ENCODE measurements around the gene DCDC2C. TPM values are rescaled to one million over a fixed set of nuclear protein-coding genes. Genes with fewer than 3 reads are reported as not detected.

Gene DCDC2C
- total RNA-seq, 2 donors from 2014 or later, result not detected

DNA sequence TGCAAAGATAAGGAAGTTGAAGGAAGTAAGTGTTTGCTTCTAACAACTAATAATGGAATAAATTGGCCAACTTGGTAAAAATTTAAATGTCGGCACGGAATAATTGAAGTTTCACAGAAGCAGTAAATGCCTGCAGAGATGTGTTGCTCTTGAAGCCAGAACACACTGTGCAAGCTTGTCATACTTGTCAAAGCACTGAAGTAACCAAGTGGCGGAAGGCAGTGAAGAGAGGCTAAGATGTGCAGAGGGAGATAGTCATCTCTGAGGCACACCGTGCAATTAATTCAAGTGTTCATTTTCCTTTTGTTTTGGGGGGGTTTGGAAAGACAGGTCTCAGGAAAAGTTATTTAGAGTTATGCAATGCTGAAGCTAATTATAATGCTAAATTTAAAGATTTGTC, 5.2 kb downstream of the DCDC2C start:
- Mint-ChIP-seq H3K36me3 (peaks cover 6% of the 10 kb centered on the region), H3K27ac (no peak overlapping the region), H3K27me3 (peaks cover 14 to 33% of the 10 kb centered on the region in 2 donors), H3K4me1 (ENCODE audit: low read depth in 2 of 2) (peaks cover 0 to 3% of the 10 kb centered on the region in 2 donors), H3K9me3 (peaks cover 3% of the 10 kb centered on the region), H3K4me3 (no peak overlapping the region)
- DNase-seq (ENCODE audit: low spot score), result no peak
- no peak for ATAC-seq

DNA sequence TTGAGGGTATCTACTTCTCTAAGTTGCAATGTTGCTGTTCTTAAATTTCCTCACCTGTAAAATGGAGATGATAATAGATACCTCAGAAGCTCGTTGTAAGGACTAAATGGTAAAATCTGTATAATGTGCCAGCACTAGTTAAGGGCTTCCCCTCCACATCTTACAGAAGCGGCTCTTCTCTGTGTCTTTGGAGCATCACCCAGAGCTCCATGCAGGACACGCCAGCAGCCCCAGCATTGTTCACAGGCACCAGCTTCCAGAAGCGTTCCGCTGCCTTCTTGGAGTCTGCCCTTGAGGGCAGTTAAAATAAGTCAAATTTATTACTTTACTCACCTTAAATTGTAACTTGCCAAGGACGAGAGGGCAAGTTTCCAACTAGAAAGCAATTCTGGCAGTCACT, 5.8 kb downstream of the DCDC2C start:
- peaks cover 6% of the 10 kb centered on the region for H3K36me3 Mint-ChIP-seq
- DNase-seq (ENCODE audit: low spot score), result no peak
- peaks cover 14 to 33% of the 10 kb centered on the region in 2 donors for H3K27me3 Mint-ChIP-seq
- peaks cover 3% of the 10 kb centered on the region for H3K9me3 Mint-ChIP-seq
- peaks cover 0 to 3% of the 10 kb centered on the region in 2 donors for H3K4me1 Mint-ChIP-seq (ENCODE audit: low read depth in 2 of 2)
- no peak for ATAC-seq
- H3K27ac Mint-ChIP-seq, result no peak overlapping the region
- H3K4me3 Mint-ChIP-seq, result no peak overlapping the region

DNA sequence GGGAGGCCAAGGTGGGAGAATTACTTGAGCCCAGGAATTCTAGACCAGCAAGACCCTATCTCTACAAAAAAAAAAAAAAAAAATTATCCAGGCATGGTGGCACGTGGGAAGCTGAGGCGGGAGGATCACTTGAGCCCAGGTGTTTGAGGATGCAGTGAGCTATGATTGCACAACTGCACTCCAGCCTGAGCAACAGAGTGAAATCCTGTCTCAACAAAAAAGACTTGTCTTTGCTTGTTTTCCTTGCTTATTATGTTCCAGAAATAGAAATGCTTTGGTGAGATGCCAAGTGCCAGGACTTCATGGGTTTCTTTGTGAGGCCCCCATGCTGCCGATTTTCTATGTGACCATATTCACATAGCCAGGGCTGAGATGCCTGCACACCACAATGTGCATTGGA, 9.0 kb downstream of the DCDC2C start:
- H3K9me3 Mint-ChIP-seq, result no peaks in the 10 kb centered on the region
- no peak overlapping the region for H3K27ac Mint-ChIP-seq
- DNase-seq (ENCODE audit: low spot score) (no peak), ATAC-seq (no peak)
- no peak overlapping the region for H3K4me3 Mint-ChIP-seq
- H3K36me3 Mint-ChIP-seq, result no peaks in the 10 kb centered on the region
- H3K27me3 Mint-ChIP-seq, result peaks cover 2 to 19% of the 10 kb centered on the region in 2 donors
- H3K4me1 Mint-ChIP-seq (ENCODE audit: low read depth in 2 of 2), result no peaks in the 10 kb centered on the region

DNA sequence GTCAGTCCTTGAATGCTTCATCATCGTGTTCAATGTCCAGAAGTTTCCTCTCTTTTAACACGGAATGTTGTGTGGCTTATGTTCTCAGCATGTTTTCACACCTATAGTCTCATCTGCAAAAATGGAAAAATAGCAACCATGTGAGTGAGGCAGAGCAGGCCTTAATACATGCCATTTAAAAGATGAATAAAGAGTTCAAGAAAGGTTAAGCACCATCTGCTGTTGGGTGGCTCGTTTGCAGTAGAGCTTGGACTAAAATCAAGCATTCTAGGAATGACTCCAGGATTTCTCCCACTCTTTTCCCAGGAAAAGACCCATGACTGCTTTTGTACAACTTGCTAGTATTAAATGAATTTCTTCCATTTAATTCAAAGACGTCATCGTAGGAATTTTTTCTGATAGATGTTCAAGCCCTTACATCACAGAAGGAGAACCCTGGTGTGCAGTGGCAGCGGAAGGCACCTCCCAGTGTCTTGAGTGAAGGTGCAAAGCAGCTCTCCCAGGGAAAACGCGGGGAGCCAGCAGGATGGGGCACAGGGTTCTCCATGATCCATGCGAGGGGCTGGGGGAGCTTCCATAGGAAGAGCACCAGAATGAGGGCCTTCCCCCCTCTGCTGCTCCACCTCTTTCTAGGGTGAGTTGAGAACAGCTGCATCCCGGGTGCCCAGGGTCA, 9.6 kb downstream of the DCDC2C start:
- DNase-seq (ENCODE audit: low spot score), result no peak
- no peak overlapping the region for H3K27ac Mint-ChIP-seq
- H3K36me3 Mint-ChIP-seq, result no peaks in the 10 kb centered on the region
- no peak overlapping the region for H3K4me3 Mint-ChIP-seq
- no peaks in the 10 kb centered on the region for H3K4me1 Mint-ChIP-seq (ENCODE audit: low read depth in 2 of 2)
- no peaks in the 10 kb centered on the region for H3K9me3 Mint-ChIP-seq
- H3K27me3 Mint-ChIP-seq, result peaks cover 0 to 14% of the 10 kb centered on the region in 2 donors
- ATAC-seq, result no peak

DNA sequence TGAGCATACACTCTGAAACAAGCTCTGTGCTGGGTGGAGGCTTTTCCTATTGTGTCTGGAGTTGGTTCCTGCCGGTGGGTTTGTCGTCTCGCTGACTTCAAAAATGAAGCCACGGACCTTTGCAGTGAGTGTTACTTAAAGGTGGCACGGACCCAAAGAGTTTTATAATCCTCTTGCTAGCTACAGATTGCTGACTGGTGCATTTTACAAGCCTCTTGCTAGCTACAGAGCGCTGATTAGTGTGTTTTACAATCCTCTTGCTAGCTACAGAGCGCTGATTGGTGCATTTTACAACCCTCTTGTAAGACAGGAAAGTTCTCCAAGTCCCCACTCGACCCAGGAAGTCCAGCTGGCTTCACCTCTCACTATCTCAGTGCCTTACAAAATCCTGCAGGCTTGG, 15.3 kb downstream of the DCDC2C start:
- Mint-ChIP-seq H3K36me3 (no peaks in the 10 kb centered on the region), H3K27me3 (peaks cover 3 to 11% of the 10 kb centered on the region in 2 donors), H3K4me1 (ENCODE audit: low read depth in 2 of 2) (no peaks in the 10 kb centered on the region), H3K9me3 (peaks cover 3% of the 10 kb centered on the region), H3K4me3 (no peak overlapping the region), H3K27ac (no peak overlapping the region)
- DNase-seq (ENCODE audit: low spot score), result no peak
- no peak for ATAC-seq

DNA sequence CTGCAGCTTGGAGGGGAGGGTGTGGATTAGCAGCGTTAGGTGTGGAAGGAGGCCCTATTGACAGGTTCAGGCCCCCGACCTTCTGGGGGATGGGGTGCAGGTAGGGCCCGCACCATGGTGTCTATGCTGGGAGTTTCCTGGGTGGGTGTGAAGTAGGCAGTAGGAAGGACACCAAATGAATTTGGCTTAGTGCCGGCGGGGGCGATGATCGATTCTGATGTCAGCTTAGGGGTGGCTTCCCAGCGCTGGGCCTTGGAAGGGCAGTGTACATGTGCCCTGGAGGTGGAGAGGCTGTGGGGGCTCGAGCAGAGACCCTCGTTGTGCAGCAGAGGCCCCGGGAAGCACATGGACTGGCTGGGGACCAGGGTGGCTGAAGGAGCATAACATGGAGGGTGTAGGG, 21.6 kb downstream of the DCDC2C start:
- DNase-seq (ENCODE audit: low spot score), result no peak
- peaks cover 9 to 29% of the 10 kb centered on the region in 2 donors for H3K27me3 Mint-ChIP-seq
- H3K4me3 Mint-ChIP-seq, result no peak overlapping the region
- no peaks in the 10 kb centered on the region for H3K36me3 Mint-ChIP-seq
- H3K9me3 Mint-ChIP-seq, result peaks cover 3% of the 10 kb centered on the region
- no peaks in the 10 kb centered on the region for H3K4me1 Mint-ChIP-seq (ENCODE audit: low read depth in 2 of 2)
- H3K27ac Mint-ChIP-seq, result no peak overlapping the region
- ATAC-seq, result peak in 1 of 2 donors; percentile 11

DNA sequence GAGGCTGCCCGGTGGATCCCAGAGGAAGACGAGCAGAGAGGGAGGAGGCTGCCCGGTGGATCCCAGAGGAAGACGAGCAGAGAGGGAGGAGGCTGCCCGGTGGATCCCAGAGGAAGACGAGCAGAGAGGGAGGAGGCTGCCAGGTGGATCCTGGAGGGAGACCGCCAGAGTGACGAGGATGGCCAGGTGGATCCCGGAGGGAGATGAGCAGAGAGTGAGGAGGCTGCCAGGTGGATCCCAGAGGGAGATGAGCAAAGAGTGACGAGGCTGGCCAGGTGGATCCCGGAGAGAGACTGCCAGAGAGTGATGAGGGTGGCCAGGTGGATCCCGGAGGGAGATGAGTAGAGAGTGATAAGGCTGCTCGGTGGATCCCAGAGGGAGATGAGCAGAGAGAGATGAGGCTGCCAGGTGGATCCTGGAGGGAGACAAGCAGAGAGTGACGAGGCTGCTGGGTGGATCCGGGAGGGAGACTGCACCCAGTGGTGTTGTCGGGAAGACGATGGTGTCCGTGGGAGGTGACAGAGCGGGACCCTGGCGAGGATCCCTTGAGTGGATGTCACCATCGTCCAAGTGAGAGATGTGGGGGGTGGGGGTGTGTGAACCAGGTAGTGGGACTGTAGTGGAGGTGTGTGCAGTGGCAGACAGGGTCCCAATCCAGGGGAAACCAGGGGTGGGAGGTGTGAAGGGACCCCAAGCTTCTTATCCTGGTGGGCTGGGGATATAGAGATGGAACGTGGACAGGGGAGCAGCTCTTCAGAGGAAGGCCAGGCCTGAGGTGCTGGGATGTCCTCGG, 22.3 kb downstream of the DCDC2C start:
- Mint-ChIP-seq H3K27me3 (peaks cover 9 to 29% of the 10 kb centered on the region in 2 donors), H3K9me3 (peaks cover 3% of the 10 kb centered on the region), H3K36me3 (no peaks in the 10 kb centered on the region), H3K27ac (no peak overlapping the region), H3K4me3 (no peak overlapping the region), H3K4me1 (ENCODE audit: low read depth in 2 of 2) (no peaks in the 10 kb centered on the region)
- peak in 1 of 2 donors; percentile 72 for ATAC-seq
- DNase-seq (ENCODE audit: low spot score), result peak; percentile 75

DNA sequence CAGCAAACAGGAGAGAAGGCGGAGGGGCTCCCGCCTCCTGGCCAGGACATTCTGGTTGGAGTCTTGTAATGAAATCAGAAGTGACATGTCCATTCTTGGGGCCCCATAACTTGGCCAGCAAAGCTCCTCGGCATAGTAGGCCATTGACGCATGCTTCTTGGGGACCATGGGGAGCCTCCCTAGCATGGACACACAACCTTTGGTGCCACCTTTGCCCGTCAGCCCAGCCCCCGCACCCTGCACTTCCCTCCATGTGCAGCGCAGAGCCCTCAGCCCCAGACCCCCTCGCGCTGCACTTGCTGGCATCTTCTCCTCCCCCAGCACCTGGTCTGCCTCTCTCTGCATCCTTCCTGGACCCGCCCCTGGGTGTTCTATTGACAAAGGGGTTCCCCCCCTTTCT, 23.1 kb downstream of the DCDC2C start:
- no peak for ATAC-seq
- Mint-ChIP-seq H3K36me3 (no peaks in the 10 kb centered on the region), H3K4me3 (no peak overlapping the region)

DNA sequence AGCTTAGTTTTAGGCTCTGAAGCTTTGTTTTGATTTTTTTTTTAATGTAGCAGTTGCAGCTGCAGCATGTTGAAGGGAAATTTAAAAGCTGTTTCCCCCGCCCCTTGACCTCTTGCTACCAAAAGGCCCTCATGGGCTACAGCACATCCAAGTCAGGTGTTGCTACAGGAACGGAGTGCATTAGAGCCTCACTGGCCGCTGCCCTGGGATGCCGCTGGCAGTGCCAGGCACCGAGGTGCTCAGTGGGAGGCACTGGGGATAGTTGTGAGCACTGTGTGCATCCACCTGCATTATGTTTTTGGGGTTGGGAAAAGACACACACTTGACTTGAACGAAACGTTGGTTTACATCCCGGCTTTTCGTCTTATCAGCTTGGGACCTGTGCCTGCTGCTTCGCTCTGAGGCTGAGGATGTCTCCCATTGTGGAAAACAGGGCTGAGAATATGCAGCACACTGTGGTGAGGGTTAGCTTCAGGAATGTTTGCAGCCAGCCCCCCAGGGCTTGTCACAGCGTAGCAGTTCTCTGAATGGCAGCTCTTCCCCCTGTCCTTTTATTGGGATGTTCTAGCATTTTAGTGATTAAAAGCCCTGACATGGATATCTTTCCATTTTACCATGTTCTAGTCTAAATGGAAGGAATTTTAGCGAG, 24.1 kb downstream of the DCDC2C start:
- Mint-ChIP-seq H3K27me3 (peaks cover 8 to 19% of the 10 kb centered on the region in 2 donors), H3K4me3 (no peak overlapping the region), H3K4me1 (ENCODE audit: low read depth in 2 of 2) (no peaks in the 10 kb centered on the region), H3K36me3 (no peaks in the 10 kb centered on the region), H3K9me3 (peaks cover under 1% of the 10 kb centered on the region), H3K27ac (no peak overlapping the region)
- ATAC-seq (no peak), DNase-seq (ENCODE audit: low spot score) (no peak)

More for the DNA sequence above, 23.1 kb downstream of the DCDC2C start:
- peaks cover 9 to 29% of the 10 kb centered on the region in 2 donors for H3K27me3 Mint-ChIP-seq
- no peak for DNase-seq (ENCODE audit: low spot score)
- peaks cover 3% of the 10 kb centered on the region for H3K9me3 Mint-ChIP-seq
- no peak overlapping the region for H3K27ac Mint-ChIP-seq
- no peaks in the 10 kb centered on the region for H3K4me1 Mint-ChIP-seq (ENCODE audit: low read depth in 2 of 2)

DNA sequence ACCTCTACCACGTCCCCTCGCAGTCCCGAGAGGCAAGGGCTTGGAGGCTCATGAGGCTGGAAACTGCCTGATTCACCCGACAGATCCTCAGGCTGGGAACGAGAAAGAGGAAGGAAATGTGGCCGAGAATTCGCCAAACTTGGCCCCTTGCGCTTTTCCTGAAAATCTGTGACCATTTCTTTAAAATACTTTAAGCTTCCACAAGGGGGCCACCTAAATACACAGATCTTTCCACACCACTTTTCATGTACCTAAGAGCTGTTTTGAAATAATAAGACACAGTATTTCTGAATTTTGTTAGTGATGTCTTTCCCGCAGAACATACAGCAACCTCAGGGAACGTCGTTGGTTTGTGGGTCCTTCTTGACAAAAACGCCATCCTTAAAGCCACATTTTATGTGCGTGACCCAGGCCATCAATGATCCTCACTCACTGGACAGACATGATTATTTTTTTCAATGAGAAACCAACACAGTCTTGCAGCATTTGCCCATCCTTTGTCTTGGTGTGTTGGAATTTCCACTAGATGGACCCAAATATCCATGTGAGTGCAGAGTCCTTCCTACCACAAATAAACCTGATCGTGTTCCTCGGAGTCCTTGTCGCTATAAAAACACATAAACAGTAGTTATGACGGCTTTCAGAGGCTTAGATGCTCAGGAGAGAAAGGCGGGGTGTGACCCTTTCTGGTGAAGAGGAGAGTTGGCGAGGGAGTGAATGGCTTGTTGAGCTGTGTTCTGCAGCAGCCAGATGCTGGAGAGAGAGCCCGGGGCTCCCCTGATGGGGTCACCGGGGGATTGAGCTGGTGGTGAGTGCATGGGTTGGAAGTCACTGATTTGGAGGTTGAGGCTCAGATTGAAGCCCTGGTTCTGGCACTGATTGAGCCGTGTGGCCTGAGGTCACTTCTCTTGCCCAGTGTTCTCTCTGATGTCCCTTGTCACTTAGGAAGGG, 25.0 kb downstream of the DCDC2C start:
- Mint-ChIP-seq H3K36me3 (no peaks in the 10 kb centered on the region), H3K4me3 (no peak overlapping the region), H3K27me3 (peaks cover 8 to 18% of the 10 kb centered on the region in 2 donors), H3K9me3 (no peaks in the 10 kb centered on the region), H3K27ac (no peak overlapping the region), H3K4me1 (ENCODE audit: low read depth in 2 of 2) (no peaks in the 10 kb centered on the region)
- ATAC-seq, result no peak
- DNase-seq (ENCODE audit: low spot score), result no peak

DNA sequence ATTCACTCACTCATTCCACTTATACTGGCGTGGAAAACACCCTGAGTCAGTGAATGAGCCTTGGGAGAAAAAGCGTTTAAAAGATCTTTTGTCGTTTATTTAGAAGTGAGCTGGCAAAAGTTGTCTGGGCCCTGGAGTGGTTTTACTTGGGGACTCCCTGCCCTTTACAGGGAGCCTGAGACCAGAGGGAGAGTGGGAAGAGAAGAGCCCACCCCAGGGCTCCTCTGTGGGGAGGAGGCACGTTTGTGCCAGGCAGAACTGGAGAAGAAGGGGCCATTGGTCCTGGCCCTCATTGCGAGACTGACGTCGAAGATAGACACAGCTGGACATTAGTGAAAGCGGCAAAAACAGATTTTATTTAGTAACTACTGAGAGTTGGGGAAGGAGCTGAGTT, 25.7 kb downstream of the DCDC2C start:
- H3K4me3 Mint-ChIP-seq, result no peak overlapping the region
- H3K27me3 Mint-ChIP-seq, result peaks cover 9 to 18% of the 10 kb centered on the region in 2 donors
- no peaks in the 10 kb centered on the region for H3K36me3 Mint-ChIP-seq
- H3K4me1 Mint-ChIP-seq (ENCODE audit: low read depth in 2 of 2), result no peaks in the 10 kb centered on the region
- DNase-seq (ENCODE audit: low spot score) (no peak), ATAC-seq (no peak)
- H3K9me3 Mint-ChIP-seq, result no peaks in the 10 kb centered on the region
- no peak overlapping the region for H3K27ac Mint-ChIP-seq

DNA sequence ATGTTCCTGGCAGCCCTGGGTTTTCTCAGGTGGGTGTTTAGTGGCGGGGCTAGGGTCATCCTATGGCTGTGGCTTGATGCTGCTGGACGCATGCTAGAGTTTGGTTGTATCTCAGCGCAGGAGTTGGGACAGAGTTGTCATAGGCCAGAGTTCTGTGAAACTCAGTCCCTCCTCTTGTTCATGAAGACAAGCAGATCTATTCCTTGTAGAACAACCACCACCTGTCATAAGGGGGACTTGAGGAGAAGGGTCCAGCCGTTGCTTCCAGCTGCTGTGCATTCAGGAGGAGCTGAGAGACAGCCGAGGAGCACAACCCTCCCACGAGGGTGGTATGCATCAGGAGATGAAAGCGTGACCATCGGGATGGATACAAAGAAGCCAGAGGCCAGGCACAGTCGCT, 26.4 kb downstream of the DCDC2C start:
- Mint-ChIP-seq H3K9me3 (no peaks in the 10 kb centered on the region), H3K27me3 (peaks cover 12 to 25% of the 10 kb centered on the region in 2 donors), H3K4me3 (no peak overlapping the region), H3K27ac (no peak overlapping the region), H3K4me1 (ENCODE audit: low read depth in 2 of 2) (no peaks in the 10 kb centered on the region), H3K36me3 (no peaks in the 10 kb centered on the region)
- DNase-seq (ENCODE audit: low spot score), result no peak
- no peak for ATAC-seq

DNA sequence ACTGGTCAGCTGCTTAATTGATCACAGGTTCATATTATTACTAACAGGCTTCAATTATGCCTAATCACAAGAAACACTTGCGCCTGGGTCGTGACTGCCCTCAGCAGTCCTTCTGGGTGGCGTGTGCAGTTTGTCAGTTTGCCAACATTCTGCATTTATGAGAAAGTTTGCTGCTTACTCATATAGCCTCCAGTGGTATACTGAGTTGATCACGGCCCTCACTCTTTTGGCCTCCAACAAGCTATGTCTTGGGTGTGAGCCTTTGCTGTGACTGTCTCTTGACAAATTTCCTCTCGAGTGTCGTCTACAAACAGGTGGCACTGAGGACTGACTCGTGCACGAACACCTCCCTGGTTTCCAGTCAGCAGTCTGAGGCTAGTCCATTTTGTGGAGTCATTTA, 27.3 kb downstream of the DCDC2C start:
- no peak for DNase-seq (ENCODE audit: low spot score)
- H3K36me3 Mint-ChIP-seq, result no peaks in the 10 kb centered on the region
- no peak overlapping the region for H3K4me3 Mint-ChIP-seq
- no peak overlapping the region for H3K27ac Mint-ChIP-seq
- peaks cover 12 to 26% of the 10 kb centered on the region in 2 donors for H3K27me3 Mint-ChIP-seq
- no peaks in the 10 kb centered on the region for H3K9me3 Mint-ChIP-seq
- ATAC-seq, result no peak
- no peaks in the 10 kb centered on the region for H3K4me1 Mint-ChIP-seq (ENCODE audit: low read depth in 2 of 2)

All from natural killer cell treated with Interleukin-12 subunit alpha and Interleukin-12 subunit beta and Interleukin-15 and Interleukin-18, amount 100 ng/mL, for 72 hours (primary cell).